Measurements from ENCODE around the gene HAGHL.

The HAGHL gene

GRCh38 chr16:707062-707538 is 19.8 kb upstream of the HAGHL start:
- DNase-seq (ENCODE audit: low spot score) (no peak), FAIRE-seq (no peak)

DNA sequence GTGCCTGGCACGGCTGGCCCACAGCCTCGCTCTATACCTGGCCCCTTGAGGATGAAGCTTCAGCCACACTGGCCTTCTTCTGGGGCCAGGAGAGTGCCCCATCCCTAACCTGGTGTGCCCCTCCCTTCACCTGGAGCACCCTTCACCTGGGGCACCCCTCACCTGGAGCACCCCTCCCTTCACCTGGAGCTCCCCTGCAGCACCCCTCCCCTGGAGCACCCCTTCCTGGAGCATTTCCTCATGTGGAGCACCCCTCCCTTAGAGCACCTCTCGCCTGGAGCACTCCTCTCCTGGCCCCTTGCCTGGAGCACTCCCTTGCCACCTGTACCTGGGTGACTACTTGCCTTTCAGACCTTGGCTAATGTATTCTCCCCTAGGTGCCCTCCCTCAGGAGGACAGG is 18.9 kb upstream of the HAGHL start:
- DNase-seq (ENCODE audit: low spot score) (no peak), FAIRE-seq (no peak)

- DNase-seq (ENCODE audit: low spot score) (no peak), FAIRE-seq (no peak)
These were observed 17.9 kb upstream of the HAGHL start for GRCh38 chr16:708959-709358.

DNA sequence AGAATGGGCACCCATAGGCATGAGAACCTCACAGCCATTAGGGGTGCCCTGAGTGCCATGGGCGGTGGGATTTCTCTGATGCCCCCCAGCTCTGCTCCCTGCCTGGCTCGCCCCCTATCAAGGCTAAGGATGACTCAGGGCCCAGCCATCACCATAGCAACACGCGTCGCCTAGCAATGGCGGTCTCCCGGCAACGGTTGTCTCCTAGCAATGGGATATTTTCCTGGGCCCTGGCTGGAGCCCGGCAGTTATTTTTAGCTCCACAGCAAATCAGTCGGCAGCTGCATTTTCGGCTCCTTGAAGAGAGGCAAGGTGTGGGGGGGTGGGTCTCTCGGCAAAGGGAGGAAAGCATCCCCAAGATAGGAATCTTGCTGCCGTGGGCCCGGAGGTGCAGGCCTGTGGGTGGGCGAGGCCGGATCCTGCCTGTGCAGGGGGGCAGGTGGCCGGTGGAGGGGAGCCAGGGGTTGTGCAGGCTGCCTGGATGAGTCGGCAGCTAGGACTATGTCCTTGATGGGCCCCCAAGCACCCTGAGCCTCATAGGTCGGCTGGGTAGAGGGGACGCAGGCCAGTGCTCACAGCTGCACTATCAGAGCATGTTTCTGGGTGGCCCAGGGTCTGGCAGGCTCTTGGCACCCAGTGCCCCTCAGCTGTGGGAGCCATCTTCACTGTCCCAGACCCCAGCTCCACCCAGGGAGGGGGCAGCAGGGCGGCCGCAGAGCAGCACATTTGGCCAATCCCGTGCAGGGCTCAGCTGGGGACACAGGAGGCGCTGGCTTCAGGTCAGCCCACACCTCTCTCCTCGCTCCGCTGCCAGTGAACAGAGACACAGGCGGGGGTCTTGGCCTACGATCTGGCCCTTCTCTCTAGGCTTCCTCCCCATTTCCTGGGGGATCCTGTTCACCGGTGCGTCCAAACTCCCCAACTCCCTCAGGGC is 17.1 kb upstream of the HAGHL start:
- DNase-seq (ENCODE audit: low spot score) (peak; percentile 83), FAIRE-seq (no peak)

DNA sequence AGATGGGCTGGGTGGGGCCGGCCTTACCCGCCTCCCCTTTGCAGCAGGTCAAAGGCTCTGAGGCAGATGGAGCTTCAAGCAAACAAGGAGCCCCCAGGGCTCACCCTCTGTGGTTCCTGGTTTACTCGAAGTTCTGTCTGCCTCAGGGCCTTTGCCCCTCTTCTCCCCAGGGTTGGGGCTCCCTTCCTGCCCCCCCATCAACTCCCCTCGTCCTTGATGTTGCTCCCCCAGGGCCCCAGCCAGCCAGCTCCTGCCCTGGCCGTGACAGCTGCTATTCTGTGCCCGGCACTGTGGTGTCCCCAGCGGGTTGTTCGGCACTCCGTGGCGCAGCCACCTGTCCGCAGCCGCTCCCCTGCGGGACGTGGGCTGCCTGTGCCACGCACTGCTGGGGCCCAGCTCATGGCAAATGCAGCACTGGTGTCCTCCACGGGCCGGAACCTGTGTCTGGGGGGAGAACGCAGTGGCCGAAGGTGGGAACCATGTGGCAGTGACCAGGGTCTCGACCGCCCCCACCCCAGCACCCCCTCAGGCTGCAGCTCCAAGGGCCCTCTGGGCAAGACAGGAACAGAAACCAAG is 16.3 kb upstream of the HAGHL start:
- FAIRE-seq (no peak), DNase-seq (ENCODE audit: low spot score) (no peak)

DNA sequence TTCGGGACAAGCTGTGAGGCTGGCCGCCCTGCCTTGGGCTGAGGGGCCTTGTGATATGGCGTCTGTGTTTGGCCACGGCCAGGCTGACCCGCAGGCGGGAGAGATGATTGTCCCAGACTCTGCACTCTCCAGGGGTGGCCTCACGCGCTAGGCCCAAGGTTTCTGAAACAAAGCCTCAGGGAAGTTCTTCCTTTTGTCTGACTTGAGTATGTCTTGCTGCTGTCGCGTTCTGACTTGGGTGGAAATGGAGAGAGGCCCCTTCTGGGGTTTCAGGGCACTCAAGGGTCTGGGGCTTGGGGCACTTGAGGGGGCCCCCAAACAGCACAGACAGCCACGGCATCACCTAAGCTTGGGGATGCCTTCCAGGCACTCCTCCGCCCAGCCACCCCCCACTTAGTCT is 15.8 kb upstream of the HAGHL start:
- FAIRE-seq, result no peak
- DNase-seq (ENCODE audit: low spot score), result no peak

GRCh38 chr16:711548-712320 is 15.2 kb upstream of the HAGHL start:
- DNase-seq (ENCODE audit: low spot score) (peak; percentile 48), FAIRE-seq (no peak)

DNA sequence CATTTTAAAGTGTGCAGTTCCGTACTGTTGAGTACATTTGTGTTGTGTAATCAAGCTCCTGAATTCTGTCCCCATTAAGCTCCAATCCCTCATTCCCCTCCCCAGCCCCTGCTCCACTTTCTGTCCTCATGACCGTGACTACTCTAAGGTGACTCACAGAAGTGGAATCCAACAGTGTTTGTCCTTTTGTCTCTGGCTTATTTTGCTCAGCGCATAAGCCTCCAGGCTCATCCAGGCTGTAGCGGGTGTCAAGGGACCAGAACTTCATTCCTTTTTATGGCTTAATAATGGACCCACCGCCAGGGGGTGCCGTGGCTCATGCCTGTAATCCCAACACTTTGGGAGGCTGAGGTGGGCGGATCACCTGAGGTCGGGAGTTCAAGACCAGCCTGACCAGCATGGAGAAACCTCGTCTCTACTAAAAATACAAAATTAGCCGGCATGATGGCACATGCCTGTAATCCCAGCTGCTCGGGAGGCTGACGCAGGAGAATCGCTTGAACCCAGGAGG is 14.1 kb upstream of the HAGHL start:
- DNase-seq (ENCODE audit: low spot score) (peak; percentile 98), FAIRE-seq (peak; percentile 96)

- DNase-seq (ENCODE audit: low spot score) (peak; percentile 46), FAIRE-seq (no peak)
These were observed 12.8 kb upstream of the HAGHL start for GRCh38 chr16:714079-714478.

DNA sequence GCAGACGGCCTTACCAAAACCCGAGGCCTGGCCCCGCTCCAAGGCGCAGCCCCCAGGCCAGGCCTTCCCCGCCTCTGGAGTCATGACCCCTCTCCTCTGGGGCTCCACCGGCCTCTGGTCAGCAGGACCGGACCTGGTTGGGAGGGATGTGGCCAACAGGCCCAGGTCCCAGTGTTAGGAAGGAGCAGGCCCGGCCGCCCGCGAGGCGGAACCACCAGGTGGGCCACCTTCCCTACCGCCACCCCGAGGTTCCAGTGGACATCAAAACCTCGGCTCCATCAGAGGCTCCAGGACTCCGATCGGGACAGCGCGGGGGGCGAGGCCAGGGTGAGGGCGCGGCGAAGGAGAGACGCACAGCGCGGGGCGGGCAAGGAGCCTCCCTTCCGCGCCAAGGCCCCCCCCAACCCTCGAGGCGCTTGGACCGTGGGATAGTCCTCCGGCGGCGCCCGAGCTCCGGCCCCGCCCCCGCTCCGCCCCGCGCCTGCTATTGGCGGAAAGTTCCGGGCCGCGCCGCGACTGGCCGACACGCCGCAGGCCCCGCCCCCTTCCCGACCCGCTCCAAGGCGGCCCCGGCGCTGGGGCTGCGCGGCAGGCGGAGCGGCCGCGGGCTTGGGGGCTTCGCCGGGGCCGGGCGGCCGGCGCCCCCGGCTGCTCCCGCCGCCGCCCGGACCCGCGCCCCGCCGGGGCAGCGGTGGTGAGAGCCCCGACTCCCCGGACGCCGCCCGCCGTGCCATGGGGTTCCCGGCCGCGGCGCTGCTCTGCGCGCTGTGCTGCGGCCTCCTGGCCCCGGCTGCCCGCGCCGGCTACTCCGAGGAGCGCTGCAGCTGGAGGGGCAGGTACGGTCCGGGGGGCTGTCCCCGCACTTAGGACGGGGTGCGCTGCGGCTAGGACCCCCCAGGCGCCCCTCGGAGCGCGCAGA is 12.1 kb upstream of the HAGHL start, which contains the start of gene METRN:
TSS of gene METRN (plus strand) at position 561 of the 919 bp plus-strand sequence. CDS start at position 733, 172 bp downstream.
- DNase-seq (ENCODE audit: low spot score) (peak; percentile 71), FAIRE-seq (no peak)

- DNase-seq (ENCODE audit: low spot score), result no peak
- no peak for FAIRE-seq
These were observed 11.3 kb upstream of the HAGHL start for GRCh38 chr16:715477-716199.

DNA sequence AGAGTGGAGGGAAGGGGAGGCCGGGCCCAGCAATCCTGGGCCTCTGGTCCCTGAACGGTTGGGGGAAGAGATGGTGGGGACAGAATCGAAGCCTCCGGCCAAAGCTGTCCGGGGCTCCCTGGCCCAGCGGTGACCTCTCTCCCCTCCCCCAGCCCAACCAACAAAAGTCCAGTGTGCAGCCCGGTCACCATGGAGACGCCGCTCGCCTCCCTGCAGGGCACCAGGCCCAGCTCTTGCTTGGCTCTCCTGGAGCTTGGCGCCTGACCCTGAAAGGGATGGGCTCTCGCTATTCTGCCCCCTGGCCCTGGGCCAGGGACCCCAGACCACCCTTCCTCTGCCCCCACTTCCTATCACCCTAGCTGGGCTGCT is 10.7 kb upstream of the HAGHL start:
- FAIRE-seq (no peak), DNase-seq (ENCODE audit: low spot score) (peak; percentile 69)

DNA sequence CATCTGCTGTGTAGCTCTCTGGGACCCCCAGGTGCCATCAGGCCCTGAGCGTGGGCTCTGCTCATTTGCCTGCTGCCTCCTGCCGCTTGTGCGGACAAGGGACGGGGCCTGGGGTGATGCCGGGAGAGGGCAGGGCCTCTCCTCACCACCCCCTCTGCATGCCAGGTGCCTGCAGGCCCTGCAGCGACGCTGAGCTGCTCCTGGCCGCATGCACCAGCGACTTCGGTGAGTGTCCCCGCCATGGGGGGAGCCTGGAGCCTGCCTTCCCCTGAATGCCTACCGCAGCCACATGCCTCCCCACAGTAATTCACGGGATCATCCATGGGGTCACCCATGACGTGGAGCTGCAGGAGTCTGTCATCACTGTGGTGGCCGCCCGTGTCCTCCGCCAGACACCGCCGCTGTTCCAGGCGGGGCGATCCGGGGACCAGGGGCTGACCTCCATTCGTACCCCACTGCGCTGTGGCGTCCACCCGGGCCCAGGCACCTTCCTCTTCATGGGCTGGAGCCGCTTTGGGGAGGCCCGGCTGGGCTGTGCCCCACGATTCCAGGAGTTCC is 10.1 kb upstream of the HAGHL start:
- FAIRE-seq (no peak), DNase-seq (ENCODE audit: low spot score) (no peak)

DNA sequence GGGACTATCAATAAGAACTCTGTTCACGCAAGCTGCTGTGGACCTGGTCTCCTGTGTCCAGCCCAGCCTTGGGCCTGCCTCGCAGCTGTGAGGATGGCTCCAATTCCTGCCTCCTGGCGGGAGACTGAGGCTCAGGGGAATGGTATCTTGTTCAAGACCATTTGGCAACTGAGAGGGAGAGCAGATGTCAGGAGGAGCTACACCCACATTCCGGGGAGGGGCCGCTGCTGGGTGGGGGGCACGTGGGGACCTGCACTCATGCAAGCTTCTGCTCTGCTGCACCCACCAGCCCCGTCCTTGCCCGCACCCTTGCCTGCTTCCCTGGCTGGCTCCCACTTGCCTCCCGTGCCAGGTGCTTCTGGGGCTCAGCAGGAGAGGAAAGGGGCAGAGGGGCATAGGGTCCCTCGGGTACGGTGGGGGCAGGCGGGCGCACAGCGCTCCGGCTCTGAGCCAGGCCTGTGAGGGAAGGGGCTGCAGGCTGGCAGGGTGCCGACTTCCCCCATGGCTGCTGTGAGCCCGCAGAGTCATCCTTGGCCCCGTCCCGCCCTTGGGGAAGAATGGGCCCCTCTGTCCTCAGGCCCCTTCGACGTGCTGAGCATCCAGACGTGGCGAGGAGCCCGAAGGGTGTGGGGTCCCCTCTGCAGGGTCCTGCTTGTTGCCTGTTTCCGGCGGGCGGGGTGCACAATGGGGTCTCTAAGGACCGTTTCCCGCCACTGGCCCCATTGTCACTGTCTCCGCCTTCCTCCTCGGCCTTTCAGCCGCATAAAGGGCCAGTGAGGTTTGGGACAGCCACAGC is 9.3 kb upstream of the HAGHL start:
- no peak for FAIRE-seq
- DNase-seq (ENCODE audit: low spot score), result no peak

GRCh38 chr16:718389-718788 is 8.5 kb upstream of the HAGHL start:
- FAIRE-seq, result no peak

GRCh38 chr16:718922-719321 is 8.0 kb upstream of the HAGHL start:
- no peak for DNase-seq (ENCODE audit: low spot score)

More at GRCh38 chr16:718389-718788, 8.5 kb upstream of the HAGHL start:
- no peak for DNase-seq (ENCODE audit: low spot score)

GRCh38 chr16:719815-720446 is 7.0 kb upstream of the HAGHL start:
- FAIRE-seq (no peak), DNase-seq (ENCODE audit: low spot score) (peak; percentile 41)

More at GRCh38 chr16:718922-719321, 8.0 kb upstream of the HAGHL start:
- FAIRE-seq, result no peak

- DNase-seq (ENCODE audit: low spot score) (peak; percentile 76), FAIRE-seq (peak; percentile 50)
These were observed 6.4 kb upstream of the HAGHL start for GRCh38 chr16:720447-720989.

Data from RCC 7860 (cell line).